HG03060 (cell line): Measurements from ENCODE around the gene SGK2.

Experiments
- ATAC-seq: cut with Tn5 transposase; IDR thresholded peaks from one replicate; pipeline ENCODE4 v1.9.1; 2021; ENCODE audit warnings: low read depth, moderate number of reproducible peaks; ENCODE audit not compliant: unreplicated experiment

The SGK2 gene

DNA sequence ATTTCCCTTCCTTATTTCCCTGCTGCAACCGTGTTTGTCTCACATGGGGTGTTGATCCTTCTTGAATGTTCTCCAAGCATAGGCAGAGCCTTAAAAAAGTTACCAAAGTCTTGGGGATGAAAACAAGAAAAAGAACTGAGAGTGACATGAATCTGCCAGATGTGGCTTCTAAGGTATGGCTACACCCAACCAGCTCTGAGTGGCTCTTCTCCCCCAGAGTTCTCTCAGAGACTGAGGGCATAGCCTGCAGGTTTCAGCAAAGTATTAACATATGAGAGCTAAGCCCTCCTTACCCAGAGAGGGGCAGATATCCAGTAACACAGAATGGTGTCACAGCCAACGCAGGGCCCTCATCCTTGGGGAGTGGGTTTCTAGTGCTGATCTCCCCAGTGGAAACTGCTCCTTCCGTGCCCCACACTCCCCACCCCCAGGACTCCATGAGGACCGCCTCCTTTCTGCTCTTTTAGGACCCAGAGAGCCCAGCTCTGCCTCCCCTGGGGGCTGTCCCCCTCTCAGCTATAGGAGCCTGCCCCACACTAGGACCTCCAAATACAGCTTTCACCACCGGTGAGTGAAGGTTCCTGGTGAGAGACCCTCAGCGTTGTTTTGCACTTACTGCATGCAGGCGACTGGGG lies 23.3 kb upstream of the SGK2 start:
- ATAC-seq = no peak

DNA sequence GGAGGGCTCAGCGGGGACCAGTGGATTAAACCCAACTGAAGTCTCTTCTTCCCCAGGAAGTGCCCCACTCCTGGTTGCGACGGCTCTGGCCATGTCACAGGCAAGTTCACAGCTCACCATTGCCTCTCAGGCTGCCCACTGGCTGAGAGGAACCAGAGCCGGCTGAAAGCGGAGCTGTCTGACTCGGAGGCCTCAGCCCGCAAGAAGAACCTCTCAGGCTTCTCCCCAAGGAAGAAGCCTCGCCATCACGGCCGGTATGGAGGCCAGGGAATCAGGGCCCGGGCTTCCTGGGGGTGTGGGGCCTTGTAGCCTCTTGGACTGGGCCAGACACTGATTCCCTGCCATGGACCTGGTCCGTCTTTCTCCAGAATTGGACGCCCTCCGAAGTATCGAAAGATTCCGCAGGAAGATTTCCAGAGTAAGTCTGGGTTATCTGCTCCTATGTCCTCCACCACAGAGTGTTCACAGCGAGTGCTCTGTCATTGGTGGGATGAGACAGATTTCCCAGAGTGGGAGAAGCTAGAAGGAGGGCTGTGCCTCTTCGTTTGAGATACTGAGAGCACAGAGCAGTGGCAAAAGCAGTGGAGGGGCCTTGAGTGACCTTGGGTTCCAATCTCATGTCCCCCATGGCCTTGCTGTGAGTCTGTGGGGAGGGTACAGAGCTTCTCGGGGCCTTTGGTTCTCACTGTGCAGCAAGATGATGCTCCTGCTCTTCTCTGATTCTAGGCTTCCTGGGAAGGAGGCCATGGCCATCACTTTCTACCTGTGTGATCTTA lies 22.6 kb upstream of the SGK2 start:
- ATAC-seq = no peak

DNA sequence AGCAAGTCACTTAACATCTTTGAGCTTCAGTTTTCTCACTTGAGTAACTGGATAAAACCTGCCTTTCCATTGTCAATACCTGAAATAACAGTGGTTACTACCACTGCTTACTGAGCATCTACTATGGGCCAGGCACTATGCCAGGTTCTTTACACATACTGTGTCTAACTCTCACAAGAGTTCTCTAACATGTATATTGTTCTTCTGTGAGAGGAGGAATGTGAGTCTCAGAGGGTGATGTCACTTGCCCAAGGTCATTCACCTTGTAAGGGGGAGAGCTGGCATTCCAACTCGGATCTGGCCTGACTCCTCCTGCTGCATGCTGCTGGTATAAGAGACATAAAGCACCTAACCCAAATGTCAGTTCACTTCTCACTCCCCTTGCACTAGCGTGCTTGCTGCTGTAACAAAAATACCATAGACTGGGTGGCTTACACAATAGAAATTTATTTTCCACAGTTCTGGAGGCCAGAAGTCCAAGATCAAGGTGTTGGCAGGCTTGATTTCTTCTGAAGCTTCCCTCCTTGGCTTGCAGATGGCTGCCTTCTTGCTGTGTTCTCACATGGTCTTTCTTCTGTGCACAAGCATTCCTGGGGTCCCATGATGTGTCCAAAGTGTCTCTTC lies 21.9 kb upstream of the SGK2 start:
- ATAC-seq = no peak

- ATAC-seq = no peak
Observed at GRCh38 chr20:43537921-43538877, 20.6 kb upstream of the SGK2 start.

- no peak for ATAC-seq
Observed at GRCh38 chr20:43538878-43539700, 19.7 kb upstream of the SGK2 start.

- no peak for ATAC-seq
Observed at GRCh38 chr20:43539975-43540672, 18.7 kb upstream of the SGK2 start.

- ATAC-seq = no peak
Observed at GRCh38 chr20:43540673-43541060, 18.2 kb upstream of the SGK2 start.

GRCh38 chr20:43541214-43541613 lies 17.6 kb upstream of the SGK2 start:
- no peak for ATAC-seq

DNA sequence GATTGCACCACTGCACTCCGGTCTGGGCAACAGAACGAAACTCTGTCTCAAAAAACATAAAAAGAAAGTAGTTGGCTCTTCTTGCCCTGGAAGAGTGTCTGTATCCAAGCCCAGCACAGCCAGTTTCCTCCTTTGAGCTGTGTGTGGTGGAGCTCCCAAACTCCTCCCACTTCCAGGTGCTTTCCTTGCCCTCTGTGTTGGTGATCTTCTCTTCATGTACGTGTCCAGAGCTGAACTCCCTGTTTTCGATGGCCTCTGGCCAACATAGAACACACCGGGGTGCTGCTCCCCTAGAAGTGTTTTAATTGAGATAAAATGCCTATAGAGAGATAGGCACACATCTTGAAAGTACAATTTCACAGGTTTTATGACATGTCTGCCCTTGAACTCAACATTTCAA lies 16.7 kb upstream of the SGK2 start:
- ATAC-seq = no peak

GRCh38 chr20:43542674-43543073 lies 16.2 kb upstream of the SGK2 start:
- no peak for ATAC-seq

GRCh38 chr20:43543138-43543537 lies 15.7 kb upstream of the SGK2 start:
- ATAC-seq = no peak

DNA sequence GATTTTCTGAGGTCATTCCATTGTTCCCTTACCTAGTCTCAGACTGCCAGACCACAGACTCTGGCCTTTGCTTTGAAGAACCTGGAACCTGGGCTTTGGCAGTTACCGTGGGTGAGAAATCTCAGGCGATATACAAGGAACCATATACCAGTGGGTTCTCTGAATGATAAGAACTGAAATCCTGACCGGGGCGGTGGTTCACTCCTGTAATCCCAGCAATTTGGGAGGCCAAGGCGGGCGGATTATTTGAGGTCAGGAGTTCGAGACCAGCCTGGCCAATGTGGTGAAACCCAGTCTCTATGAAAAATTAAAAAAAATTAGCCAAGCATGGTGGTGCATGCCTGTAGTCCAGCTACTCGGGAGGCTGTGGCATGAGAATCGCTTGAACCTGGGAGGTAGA lies 14.3 kb upstream of the SGK2 start:
- no peak for ATAC-seq

- ATAC-seq = no peak
Observed at GRCh38 chr20:43545837-43546578, 12.8 kb upstream of the SGK2 start.

DNA sequence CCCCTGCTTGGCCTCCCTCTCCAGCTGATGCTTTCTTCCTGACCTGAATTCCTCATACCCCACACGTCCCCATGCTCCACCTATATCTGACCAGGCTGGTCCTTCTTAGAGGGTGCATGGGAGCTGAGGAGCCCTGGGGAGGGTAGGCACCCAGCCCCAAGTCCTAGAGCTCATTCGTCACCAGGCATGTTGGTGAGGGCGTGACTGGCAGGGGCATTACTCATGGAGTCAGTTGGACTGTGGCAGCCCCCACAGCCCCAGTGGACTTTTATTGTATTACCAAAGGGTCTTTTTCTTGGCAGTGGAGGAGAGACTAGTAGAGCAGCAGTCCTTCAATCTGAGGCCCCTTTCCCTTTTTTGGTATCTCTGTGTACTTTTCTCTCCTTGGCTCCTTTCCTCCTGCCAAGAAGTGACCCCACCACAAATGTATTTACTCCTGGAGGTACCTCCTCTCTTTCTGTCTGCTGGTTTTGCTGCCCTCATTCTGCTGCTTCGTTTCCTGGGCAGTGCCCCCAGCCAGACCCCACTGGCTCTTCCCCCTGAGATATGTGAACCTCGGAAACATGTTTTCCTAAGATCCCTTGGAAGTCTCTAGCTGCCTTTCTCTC lies 10.4 kb upstream of the SGK2 start:
- ATAC-seq = no peak

- ATAC-seq = no peak
Observed at GRCh38 chr20:43549416-43550065, 9.3 kb upstream of the SGK2 start.

GRCh38 chr20:43550456-43550855 lies 8.4 kb upstream of the SGK2 start:
- ATAC-seq = no peak

- no peak for ATAC-seq
Observed at GRCh38 chr20:43554369-43554768, 4.5 kb upstream of the SGK2 start.
